Measurements from ENCODE around the gene PGK2.
"Not testable (repeated sequence)": the region's sequence is repeated elsewhere in the genome, so short reads cannot be mapped to it uniquely, and the experiment has no call there.

PGK2 gene

GRCh38 chr6:49787176-49787575 is at the start of gene PGK2:
TSS of gene PGK2 (minus strand) at chr6:49787285. CDS start at chr6:49787187, 98 bp downstream.
- DNase-seq (ENCODE audit: low read depth, low spot score) = no peak

GRCh38 chr6:49835140-49835539 is 48.1 kb upstream of the PGK2 start:
- no peak for DNase-seq (ENCODE audit: low read depth, low spot score)

- no peak for DNase-seq (ENCODE audit: low read depth, low spot score)
Observed at GRCh38 chr6:49833386-49833785, 46.3 kb upstream of the PGK2 start.

GRCh38 chr6:49826743-49827406 is 39.8 kb upstream of the PGK2 start:
- no peak for DNase-seq (ENCODE audit: low read depth, low spot score)

- DNase-seq (ENCODE audit: low read depth, low spot score) = no peak
Observed at GRCh38 chr6:49815166-49815565, 28.1 kb upstream of the PGK2 start.

- DNase-seq (ENCODE audit: low read depth, low spot score) = no peak
Observed at GRCh38 chr6:49813248-49813647, 26.2 kb upstream of the PGK2 start.

GRCh38 chr6:49806145-49806544 is 19.1 kb upstream of the PGK2 start:
- DNase-seq (ENCODE audit: low read depth, low spot score) = no peak

GRCh38 chr6:49805246-49805645 is 18.2 kb upstream of the PGK2 start:
- no peak for DNase-seq (ENCODE audit: low read depth, low spot score)

- no peak for DNase-seq (ENCODE audit: low read depth, low spot score)
Observed at GRCh38 chr6:49801525-49801924, 14.4 kb upstream of the PGK2 start.

- DNase-seq (ENCODE audit: low read depth, low spot score) = no peak
Observed at GRCh38 chr6:49799090-49799489, 12.0 kb upstream of the PGK2 start.

GRCh38 chr6:49796842-49797455 is 9.9 kb upstream of the PGK2 start:
- DNase-seq (ENCODE audit: low read depth, low spot score) = not testable (repeated sequence)

GRCh38 chr6:49790341-49790740 is 3.3 kb upstream of the PGK2 start:
- no peak for DNase-seq (ENCODE audit: low read depth, low spot score)

- DNase-seq (ENCODE audit: low read depth, low spot score) = no peak
Observed at GRCh38 chr6:49784272-49784671, 2.8 kb downstream of the PGK2 start.

- DNase-seq (ENCODE audit: low read depth, low spot score) = no peak
Observed at GRCh38 chr6:49782725-49783124, 4.4 kb downstream of the PGK2 start.

- DNase-seq (ENCODE audit: low read depth, low spot score) = no peak
Observed at GRCh38 chr6:49782293-49782692, 4.8 kb downstream of the PGK2 start.

- DNase-seq (ENCODE audit: low read depth, low spot score) = no peak
Observed at GRCh38 chr6:49776444-49776843, 10.6 kb downstream of the PGK2 start.

GRCh38 chr6:49775043-49775442 is 12.0 kb downstream of the PGK2 start:
- DNase-seq (ENCODE audit: low read depth, low spot score) = no peak

GRCh38 chr6:49772285-49772684 is 14.8 kb downstream of the PGK2 start:
- no peak for DNase-seq (ENCODE audit: low read depth, low spot score)

GRCh38 chr6:49766762-49767161 is 20.3 kb downstream of the PGK2 start:
- DNase-seq (ENCODE audit: low read depth, low spot score) = no peak

GRCh38 chr6:49764571-49765236 is 22.4 kb downstream of the PGK2 start:
- no peak for DNase-seq (ENCODE audit: low read depth, low spot score)

- DNase-seq (ENCODE audit: low read depth, low spot score) = no peak
Observed at GRCh38 chr6:49744259-49744658, 42.8 kb downstream of the PGK2 start, which contains the start of gene CRISP3. TSS of gene CRISP3 (minus strand) at chr6:49744388. CDS start at chr6:49744367, 21 bp downstream.

- DNase-seq (ENCODE audit: low read depth, low spot score) = no peak
Observed at GRCh38 chr6:49743429-49743828, 43.7 kb downstream of the PGK2 start.

GRCh38 chr6:49739423-49739822 is 47.7 kb downstream of the PGK2 start:
- no peak for DNase-seq (ENCODE audit: low read depth, low spot score)

All from activated CD4-positive, CD25-positive, alpha-beta regulatory T cell treated with anti-CD3 and anti-CD28 coated beads, Interleukin-2, amount 50 U/mL, for 16 hours (primary cell).